HG02870 (cell line): ENCODE results near the gene GULP1.
"Not testable (repeated sequence)": the region's sequence is repeated elsewhere in the genome, so short reads cannot be mapped to it uniquely, and the experiment has no call there.

Experiments
- ATAC-seq: cut with Tn5 transposase; IDR thresholded peaks from one replicate; pipeline ENCODE4 v1.9.1; 2021; ENCODE audit warnings: mild to moderate bottlenecking, moderate library complexity; ENCODE audit not compliant: unreplicated experiment

Gene GULP1

DNA sequence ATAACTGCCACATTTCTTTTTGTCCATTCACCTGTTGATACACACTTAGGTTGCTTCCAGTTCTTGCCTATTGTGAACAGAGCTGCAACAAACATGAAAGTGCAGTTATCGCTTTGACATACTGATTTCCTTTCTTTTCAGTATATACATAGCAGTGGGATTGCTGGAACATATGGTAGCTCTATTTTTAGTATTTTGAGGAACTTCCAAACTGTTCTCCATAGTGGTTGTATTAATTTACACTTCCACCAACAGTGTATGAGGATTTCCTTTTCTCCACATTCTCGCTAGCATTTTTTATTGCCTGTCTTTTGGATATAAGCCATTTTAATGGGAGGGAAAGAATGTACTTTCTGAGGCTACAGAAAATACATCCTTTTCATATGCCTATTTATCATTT, 167.4 kb downstream of the GULP1 start:
- no peak for ATAC-seq

GRCh38 chr2:188466078-188466477, 174.4 kb downstream of the GULP1 start:
- ATAC-seq, result not testable (repeated sequence)

DNA sequence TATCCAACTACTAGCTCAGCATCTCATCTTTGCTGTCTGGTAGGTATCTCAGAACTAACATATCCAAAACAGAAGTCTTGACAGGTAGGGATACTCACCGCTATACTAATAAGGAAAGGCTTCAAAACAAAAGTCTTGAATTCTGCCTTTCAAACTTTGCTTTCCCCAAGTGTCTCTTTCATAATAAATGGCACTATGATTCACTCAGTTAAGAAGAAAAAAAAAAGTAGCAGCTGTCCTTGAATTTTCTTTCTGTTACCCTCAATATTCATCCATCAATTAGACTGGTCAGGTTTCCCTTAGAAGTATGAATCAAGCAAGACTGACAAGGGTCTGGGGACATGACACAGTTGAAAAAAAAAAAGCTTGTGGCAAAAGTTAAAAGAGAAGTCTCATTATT, 175.1 kb downstream of the GULP1 start:
- no peak for ATAC-seq

DNA sequence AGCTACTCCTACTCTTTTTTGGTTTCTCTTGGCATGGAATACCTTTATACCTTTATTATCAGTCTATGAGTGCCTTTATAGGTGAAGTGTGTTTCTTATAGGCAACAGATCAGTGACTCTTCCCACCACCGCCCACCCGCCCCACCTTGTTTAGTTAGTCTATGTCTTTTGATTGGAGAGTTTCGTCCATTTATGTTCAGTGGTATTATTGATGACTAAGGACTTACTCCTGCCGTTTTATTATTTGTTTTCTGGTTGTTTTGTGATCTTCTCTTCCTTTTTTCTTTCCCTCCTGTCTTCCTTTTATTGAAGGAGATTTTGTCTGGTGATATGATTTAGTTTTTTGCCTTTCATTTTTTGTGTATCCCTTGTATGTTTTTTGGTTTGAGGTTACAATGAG, 179.5 kb downstream of the GULP1 start:
- ATAC-seq, result no peak

DNA sequence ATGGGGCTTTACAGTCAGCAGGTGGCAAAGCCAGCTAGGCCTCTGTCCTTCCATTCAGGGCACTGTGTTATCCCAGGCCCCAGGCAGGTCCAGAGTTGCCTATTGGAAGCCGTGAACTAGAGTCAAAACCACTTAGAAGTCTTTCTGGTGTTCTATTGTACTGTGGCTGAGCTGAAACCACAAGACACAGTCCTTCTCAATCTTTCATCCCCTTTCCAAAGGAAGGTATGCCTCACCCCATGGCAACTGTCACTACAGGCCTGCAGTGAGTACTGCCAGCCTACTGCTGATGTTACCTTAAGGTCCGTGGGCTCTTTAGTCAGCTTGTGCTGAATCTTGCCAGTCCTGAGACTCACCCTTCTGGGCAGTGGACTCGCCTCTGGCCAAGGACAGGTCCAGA, 181.6 kb downstream of the GULP1 start:
- ATAC-seq, result no peak

DNA sequence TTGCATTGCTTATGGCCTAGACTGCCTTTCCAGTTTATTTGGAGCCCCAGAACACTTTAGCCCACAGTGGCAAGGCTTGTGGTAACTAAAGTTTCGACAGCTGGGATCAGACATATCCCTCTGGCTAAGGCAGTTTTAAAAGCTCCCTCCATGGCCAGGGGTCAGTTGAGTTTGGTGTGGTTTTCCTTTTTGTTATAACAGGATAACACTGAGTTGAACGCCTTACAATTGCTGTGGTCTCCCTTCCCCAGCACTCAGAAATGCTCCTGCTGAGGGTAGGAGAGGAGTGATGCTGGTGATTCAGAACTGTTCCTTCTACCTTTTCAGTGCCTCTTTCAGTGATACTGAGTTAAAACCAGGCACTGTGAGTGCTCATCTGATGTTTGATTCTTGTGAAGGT, 182.6 kb downstream of the GULP1 start:
- no peak for ATAC-seq

GRCh38 chr2:188475945-188476344, 184.3 kb downstream of the GULP1 start:
- ATAC-seq, result no peak

- ATAC-seq, result no peak
Observed at GRCh38 chr2:188477564-188478103, 186.0 kb downstream of the GULP1 start.

DNA sequence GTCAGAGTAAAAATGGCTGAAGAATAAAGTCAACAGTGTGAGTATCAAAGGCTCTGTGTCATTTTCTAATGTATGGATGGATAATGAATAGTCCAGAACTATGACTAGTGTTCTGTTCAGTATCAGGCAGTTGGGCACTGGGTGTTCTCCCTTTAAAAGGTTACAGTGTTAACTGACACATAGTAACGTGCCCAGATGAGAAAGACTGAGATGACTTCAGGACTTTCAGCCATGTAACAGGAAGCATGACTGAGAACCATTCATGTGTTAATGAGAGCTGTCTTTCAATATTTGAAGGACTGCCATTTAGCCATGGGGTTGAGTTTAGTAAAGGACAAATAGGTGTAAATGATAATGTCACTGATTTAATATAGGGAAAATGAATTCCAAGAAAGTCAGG, 187.1 kb downstream of the GULP1 start:
- peak; percentile 98 for ATAC-seq

DNA sequence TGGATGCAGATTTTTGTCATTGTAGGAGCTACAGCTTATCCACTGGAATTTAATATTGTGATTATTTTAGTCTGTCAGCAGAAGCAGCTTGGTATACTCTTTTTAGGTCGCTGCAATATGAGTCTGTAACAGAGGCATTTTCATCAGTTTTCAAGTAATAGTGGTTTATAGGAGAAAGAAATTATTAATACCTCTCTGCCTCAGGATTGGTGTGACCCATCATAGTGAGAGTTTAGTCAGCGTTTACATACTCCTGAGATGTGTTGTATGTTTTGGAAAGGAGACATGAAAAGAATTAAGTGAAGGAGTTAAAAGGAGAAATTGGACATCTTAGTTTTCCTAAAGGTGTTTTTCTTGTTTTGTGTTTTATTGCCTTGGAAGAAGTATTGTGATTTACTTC, 189.8 kb downstream of the GULP1 start:
- no peak for ATAC-seq

DNA sequence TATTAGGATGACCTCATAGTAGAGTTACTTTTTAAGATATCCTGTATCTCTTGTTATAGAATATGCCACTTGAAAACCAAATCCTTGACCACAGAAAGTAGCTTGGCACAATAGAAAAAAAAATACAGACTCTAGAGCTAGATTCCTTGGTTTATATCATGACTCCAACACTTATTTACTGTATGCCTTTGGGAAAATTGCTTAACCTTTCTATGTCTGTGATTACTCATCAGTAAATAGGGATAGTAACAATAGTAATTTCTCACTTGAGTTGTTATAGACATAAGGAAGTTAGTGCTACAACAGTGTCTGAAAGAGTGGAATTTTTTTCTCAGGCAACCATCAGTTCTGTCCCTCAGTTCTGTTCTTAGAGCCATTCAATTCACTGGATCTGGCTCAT, 193.8 kb downstream of the GULP1 start:
- ATAC-seq, result no peak

GRCh38 chr2:188492751-188493150, 201.1 kb downstream of the GULP1 start:
- ATAC-seq, result no peak

DNA sequence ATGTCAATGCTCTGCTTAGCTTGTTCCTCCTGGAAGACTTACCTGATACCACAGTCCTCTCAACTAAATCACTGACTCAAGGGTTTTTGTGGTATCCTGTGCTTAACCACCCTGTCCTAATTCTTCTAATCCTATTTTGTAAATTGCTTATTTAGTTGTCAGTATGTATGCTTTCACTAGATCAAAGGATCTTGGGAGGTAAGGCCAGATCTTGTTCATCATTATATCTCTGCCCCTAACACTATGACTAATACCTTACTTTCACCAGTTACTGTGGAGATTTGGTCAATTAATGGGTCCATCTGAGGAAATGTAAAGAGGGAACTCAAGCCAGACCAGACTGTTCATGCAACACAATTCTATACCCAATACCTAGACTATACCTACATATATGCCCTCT, 203.2 kb downstream of the GULP1 start:
- no peak for ATAC-seq

GRCh38 chr2:188495969-188496431, 204.3 kb downstream of the GULP1 start:
- ATAC-seq, result no peak

- no peak for ATAC-seq
Observed at GRCh38 chr2:188497726-188498125, 206.1 kb downstream of the GULP1 start.

DNA sequence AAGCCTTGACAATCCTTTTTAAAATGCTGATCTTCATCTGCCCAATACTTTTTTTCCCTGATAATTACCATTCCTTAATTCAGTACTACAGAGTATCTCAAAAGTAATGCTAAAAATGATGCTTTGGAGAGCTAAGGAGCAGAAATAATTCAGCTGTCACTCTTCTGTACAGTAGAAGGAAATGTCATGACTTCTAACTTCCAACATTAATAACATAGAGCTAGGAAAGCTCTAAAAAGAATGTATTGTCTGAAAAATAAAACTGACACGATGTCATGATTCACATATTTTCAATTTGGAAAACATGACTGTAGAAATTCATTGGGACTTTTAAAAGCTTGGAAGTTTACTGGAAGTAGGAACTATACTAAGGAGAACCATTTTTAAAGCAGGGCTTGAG, 212.3 kb downstream of the GULP1 start:
- no peak for ATAC-seq

DNA sequence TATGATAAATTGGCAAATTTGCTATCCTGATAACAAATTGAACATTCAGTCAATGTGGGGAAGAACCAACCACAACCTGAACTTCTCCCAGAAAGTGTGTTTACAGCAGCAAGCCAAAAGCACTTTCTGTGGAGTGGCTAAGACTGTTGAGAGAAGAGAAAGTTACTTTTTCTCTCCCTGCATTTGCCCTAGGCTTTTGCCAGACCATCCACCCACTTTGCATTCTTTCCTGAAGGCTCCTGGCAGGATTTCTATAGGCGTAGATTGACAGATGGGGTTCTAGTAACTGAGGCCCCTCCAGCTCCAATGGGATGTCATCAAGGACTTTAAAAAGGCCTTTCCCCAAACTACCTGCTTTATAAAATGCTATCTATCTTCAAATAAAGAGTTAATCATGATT, 215.2 kb downstream of the GULP1 start:
- no peak for ATAC-seq

DNA sequence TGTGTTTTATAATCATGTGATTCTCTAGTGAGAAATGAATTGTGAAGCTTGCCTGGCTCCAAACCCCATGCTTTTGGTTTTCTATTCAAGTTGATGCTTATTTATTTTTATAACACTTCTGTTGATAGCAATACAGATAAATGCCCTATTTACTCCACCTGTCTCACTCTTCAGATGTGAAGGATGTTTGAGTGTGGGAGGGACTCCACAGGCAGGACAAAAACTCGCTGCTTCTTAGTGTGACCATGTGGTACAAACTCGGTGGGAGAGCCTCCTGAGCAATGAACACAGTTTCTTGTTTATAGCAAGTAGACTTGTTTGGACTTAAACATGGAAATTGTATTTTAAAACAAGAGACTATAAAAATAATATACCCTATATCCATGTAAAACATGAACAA, 219.7 kb downstream of the GULP1 start:
- ATAC-seq, result no peak

DNA sequence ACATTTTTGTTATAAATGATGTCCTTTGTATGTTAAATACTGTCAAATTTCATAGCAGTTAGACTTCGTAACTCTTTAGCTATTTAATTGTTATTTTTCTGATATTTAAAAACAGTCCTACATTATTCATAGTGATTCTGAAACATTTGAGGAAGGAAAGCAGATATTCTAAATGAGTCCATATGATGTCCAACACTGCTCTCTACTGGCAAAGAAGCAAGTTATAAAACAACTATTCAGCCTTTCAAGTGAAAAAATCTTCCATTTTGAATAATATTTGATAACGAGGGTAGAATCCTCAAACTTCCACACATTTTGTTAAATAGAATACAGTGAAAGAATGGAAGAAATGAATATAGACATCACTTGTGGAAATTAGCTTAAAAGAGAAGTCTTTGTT, 220.8 kb downstream of the GULP1 start:
- ATAC-seq, result peak; percentile 72

DNA sequence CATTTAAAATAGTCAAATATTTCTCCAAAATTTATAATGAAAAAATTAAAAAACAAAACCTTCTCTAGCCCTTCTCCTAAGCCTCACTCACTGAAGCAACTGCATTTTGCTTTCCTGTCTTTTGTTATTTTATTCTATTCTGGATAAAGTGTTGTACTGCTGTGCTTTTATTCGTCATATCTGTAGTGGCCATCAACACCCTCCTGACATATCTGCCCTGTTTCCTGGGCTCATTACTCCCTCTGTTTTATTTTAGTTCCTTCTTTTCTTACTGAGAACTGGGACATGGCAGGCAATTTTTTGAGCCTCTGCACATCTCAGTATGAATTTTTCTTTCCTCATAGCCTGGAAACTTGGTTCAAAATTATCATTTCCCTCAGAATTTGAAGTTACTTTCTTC, 224.2 kb downstream of the GULP1 start:
- no peak for ATAC-seq

DNA sequence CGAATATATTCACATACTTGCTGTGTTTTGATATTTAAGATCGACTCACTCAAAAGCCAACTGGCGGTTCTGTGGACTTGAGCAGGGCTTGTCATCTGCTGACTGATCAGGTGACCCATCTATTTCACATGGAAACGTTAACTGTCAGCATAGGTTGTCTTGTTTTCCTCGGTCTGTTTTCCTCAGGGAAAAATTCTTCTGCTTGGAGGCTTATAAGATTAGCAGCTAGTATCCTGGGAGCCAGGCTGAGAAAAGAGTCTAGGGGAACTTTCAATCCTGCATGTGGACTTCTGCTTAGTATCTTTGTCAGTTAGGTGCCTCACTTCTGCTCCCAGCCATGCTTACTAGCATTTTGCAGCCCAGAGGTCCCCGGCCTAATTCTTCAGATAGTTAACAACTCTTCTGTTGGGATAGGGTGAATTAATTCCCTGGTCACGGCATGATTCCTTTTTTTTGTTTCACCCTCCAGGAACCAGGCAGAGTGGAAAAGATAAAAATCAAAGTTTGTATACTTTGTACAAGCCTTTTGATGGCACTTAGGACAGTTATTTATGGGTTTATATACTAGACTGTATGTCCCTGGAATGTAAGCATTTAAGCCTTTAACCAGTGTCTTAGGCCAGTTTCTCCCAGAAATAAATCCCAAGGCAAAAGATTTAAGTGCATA, 226.0 kb downstream of the GULP1 start:
- no peak for ATAC-seq

DNA sequence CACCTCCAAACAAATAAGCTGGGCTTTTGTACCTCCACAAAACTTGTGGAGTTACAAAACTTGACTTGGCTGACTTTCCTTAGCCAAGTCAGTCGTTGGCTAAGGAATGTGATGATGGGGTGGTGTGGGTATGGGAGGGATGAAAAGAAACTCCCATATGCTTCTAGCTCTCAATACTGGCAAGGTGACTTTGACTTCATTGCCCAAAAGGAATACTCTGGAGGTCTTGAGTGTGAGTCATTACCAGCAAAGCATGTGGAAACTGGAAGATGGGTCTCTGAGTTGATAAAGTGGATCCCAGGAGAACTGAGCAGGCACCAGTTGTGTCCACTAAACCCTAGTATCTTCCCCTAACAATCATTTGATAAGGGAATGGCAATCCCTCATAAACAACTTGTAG, 226.7 kb downstream of the GULP1 start:
- ATAC-seq, result no peak

DNA sequence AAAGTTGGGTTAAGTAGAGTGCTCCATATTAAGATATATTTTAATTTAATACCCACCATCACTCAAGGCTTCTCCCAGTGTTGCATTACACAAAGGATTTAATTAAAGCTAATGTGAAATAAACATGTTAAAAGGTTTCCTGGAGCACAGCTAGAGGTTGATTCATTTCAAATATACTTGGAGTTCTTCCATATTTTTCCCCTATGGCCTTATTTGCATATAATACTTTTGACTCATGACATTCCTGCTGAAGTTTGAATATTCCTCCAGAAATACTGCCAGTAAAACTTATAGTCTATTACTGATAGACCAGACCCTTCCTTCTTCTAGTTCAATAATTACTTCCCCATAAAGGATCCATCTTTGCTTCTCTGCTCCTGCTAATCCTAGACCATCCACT, 227.5 kb downstream of the GULP1 start:
- no peak for ATAC-seq
